PFSK-1 (cell line): ENCODE measurements around the gene CIDEA.

Experiments
- FOXP2 ChIP-seq: optimal IDR thresholded peaks from 2 replicates; pipeline ENCODE3; 2011; ENCODE audit warnings: borderline replicate concordance, control low read depth, inconsistent platforms; ENCODE audit not compliant: insufficient read depth; ENCODE audit errors: extremely low read length, extremely low read depth
- POLR2AphosphoS5 ChIP-seq: IDR thresholded peaks from 2 replicates; pipeline ENCODE4 v1.6.1; 2012; ENCODE audit warnings: low read depth, mild to moderate bottlenecking, control low read depth, low read length, moderate library complexity
- SIN3A ChIP-seq: IDR thresholded peaks from 2 replicates; pipeline ENCODE4 v1.6.1; 2012; ENCODE audit warnings: mild to moderate bottlenecking, low read length, moderate library complexity, borderline replicate concordance; ENCODE audit not compliant: insufficient read depth
- TAF1 ChIP-seq: IDR thresholded peaks from 2 replicates; pipeline ENCODE4 v1.6.1; 2012; ENCODE audit warnings: low read length, control low read depth, borderline replicate concordance; ENCODE audit not compliant: insufficient read depth
- TF ChIP-seq, protein P1 (sequence below), 2 experiments: IDR thresholded peaks; 2 replicates each; pipeline versions ENCODE4 v1.6.1 to v1.8.0; 2011 to 2012; ENCODE audit warnings: low read depth in 2 of 2, low read length in 2 of 2, control low read depth in 1 of 2, inconsistent platforms in 1 of 2, mild to moderate bottlenecking in 1 of 2, moderate library complexity in 1 of 2; ENCODE audit not compliant: insufficient read depth in 1 of 2

Gene CIDEA

DNA sequence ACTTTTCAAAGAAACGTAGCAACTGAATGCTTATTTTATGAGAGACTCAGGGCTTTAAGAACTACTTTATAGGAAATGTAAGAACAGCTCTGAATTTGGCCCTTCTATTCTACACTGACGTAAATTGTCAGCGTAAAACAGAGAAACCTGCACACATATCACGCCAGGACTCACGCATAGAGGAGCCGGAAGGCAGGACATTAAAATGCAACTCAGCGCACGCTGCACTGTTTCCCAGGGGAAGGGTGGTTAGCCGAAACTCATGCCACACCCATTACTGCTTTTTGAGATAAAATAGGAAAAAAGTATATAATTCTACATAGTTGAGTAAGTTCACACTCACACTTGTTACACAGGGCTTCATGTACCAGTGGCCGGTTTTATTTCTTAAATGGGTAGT is 61.3 kb downstream of the CIDEA start:
- TF ChIP-seq SIN3A (no peak), POLR2AphosphoS5 (no peak), TAF1 (no peak), FOXP2 (no peak)
- TF ChIP-seq, protein P1, sequence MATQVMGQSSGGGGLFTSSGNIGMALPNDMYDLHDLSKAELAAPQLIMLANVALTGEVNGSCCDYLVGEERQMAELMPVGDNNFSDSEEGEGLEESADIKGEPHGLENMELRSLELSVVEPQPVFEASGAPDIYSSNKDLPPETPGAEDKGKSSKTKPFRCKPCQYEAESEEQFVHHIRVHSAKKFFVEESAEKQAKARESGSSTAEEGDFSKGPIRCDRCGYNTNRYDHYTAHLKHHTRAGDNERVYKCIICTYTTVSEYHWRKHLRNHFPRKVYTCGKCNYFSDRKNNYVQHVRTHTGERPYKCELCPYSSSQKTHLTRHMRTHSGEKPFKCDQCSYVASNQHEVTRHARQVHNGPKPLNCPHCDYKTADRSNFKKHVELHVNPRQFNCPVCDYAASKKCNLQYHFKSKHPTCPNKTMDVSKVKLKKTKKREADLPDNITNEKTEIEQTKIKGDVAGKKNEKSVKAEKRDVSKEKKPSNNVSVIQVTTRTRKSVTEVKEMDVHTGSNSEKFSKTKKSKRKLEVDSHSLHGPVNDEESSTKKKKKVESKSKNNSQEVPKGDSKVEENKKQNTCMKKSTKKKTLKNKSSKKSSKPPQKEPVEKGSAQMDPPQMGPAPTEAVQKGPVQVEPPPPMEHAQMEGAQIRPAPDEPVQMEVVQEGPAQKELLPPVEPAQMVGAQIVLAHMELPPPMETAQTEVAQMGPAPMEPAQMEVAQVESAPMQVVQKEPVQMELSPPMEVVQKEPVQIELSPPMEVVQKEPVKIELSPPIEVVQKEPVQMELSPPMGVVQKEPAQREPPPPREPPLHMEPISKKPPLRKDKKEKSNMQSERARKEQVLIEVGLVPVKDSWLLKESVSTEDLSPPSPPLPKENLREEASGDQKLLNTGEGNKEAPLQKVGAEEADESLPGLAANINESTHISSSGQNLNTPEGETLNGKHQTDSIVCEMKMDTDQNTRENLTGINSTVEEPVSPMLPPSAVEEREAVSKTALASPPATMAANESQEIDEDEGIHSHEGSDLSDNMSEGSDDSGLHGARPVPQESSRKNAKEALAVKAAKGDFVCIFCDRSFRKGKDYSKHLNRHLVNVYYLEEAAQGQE (IDR thresholded peaks at IDR 0.05; ENCODE audit: insufficient read depth in 1 of 2, low read depth in 2 of 2, low read length in 2 of 2), result no peak

DNA sequence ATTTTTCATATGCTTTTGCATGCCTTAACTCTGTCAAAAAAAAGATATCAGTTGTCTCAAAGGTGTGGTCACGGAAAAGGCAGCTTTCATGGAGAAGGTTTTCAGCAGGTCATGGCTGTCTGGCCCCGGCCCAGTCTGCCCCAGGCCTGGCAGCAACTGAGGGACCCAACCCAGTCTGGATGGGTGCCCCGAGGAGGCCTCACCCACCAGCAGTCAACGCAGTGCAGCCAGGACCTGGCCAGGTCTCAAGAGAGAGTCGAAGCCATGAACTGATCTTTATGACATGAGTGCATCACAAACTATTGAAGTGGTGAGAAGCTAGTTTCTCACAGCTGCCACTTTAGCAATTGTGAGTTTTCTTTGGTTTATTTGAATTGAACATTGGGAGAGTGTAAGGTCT is 61.8 kb downstream of the CIDEA start:
- no peak for TF ChIP-seq FOXP2
- TF ChIP-seq TAF1, result no peak
- no peak for TF ChIP-seq POLR2AphosphoS5
- TF ChIP-seq, protein P1 (IDR thresholded peaks at IDR 0.05; ENCODE audit: insufficient read depth in 1 of 2, low read depth in 2 of 2, low read length in 2 of 2), result no peak

DNA sequence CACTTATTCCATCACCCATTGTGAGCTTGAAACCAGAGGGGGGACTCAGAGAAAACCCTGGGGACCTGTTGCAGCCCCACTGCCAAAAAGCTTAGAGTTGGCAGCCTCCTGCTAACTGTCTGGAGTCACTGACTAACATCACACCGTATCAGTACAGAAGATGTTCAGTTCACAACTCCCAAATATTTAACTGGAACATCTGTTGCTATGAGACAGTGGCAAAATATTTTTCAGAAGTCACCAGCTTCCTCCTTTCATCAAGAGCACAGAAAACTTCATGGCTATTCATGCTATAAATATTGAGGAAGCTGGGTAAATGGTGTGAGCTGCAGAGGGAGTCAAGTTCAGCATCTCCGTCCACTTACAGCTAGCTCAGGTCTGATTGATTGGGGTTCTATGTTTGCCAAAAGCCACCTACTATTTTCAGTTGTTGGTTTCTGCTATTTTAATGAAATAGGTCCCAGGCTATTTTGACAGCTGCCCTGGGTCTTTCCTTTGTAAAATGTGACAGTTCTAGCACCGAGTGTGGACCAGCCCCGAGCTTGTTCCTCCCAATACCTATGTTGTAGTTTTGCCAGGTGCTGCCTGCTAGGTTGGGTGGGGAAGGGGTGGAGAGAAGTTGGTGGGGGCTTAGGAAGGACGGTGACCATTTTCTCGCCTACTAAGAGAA is 63.6 kb downstream of the CIDEA start:
- TF ChIP-seq POLR2AphosphoS5 (no peak), FOXP2 (no peak), TAF1 (no peak), SIN3A (no peak)
- TF ChIP-seq, protein P1 (IDR thresholded peaks at IDR 0.05; ENCODE audit: insufficient read depth in 1 of 2, low read depth in 2 of 2, low read length in 2 of 2), result no peak

DNA sequence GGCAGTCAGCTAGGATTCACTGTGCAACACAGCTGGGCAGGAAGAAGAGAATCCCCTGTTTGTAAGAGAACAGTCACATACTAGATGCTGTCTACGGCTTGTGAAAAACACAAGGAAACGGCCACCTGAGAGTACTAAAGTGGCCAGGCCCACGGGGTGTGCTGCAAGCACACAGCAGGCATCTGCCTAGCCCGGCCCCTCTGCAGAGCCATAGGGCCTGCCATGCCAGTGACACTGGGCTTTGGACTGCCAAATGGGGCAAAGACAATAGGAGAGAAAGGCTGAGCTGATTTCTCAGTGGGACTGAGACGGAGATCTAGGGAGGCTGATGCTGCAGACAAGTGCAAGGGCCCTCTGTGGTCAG is 64.2 kb downstream of the CIDEA start:
- no peak for TF ChIP-seq SIN3A
- TF ChIP-seq POLR2AphosphoS5, result no peak
- no peak for TF ChIP-seq TAF1
- TF ChIP-seq, protein P1 (IDR thresholded peaks at IDR 0.05; ENCODE audit: insufficient read depth in 1 of 2, low read depth in 2 of 2, low read length in 2 of 2), result no peak
- no peak for TF ChIP-seq FOXP2
